H9 (cell line): ENCODE measurements around the gene ACACB. TPM values are rescaled to one million over a fixed set of nuclear protein-coding genes. Genes with fewer than 3 reads are reported as not detected.

ENCODE experiments used
- DNase-seq: peaks from one replicate; pipeline ENCODE4 v3.0.0-alpha.2; 2017
- H2AFZ ChIP-seq: one replicate; pipeline ENCODE4 v1.6.1; 2013; ENCODE audit warnings: mild to moderate bottlenecking, low read length, control low read depth, moderate library complexity
- H2AK5ac ChIP-seq: 2 replicates; pipeline ENCODE4 v1.6.1; 2013; ENCODE audit warnings: low read length, control low read depth, mixed read lengths; ENCODE audit not compliant: insufficient read length
- H2BK120ac ChIP-seq: one replicate; pipeline ENCODE4 v1.6.1; 2013; ENCODE audit warnings: low read depth, mild to moderate bottlenecking, low read length, control low read depth, inconsistent platforms; ENCODE audit not compliant: poor library complexity, severe bottlenecking
- H2BK12ac ChIP-seq: 2 replicates; pipeline ENCODE4 v1.6.1; 2013; ENCODE audit warnings: low read length, control low read depth, mixed read lengths, low read depth; ENCODE audit not compliant: insufficient read length
- H2BK15ac ChIP-seq: 2 replicates; pipeline ENCODE4 v1.6.1; 2013; ENCODE audit warnings: low read depth, low read length, control low read depth
- H2BK20ac ChIP-seq: one replicate; pipeline ENCODE4 v1.6.1; 2013; ENCODE audit warnings: low read depth, mild to moderate bottlenecking, low read length, control low read depth, inconsistent platforms; ENCODE audit not compliant: poor library complexity, severe bottlenecking
- H2BK5ac ChIP-seq: 2 replicates; pipeline ENCODE4 v1.6.1; 2013; ENCODE audit warnings: low read length, control low read depth, mixed read lengths; ENCODE audit not compliant: insufficient read length
- H3K14ac ChIP-seq: 2 replicates; pipeline ENCODE4 v1.6.1; 2013; ENCODE audit warnings: low read length, control low read depth; ENCODE audit not compliant: insufficient read depth
- H3K18ac ChIP-seq: 2 replicates; pipeline ENCODE4 v1.6.1; 2013; ENCODE audit warnings: low read depth, mild to moderate bottlenecking, mixed read lengths, low read length, control low read depth; ENCODE audit not compliant: insufficient read length
- H3K23ac ChIP-seq: 2 replicates; pipeline ENCODE4 v1.6.1; 2013; ENCODE audit warnings: low read length, control low read depth, mixed read lengths, low read depth; ENCODE audit not compliant: insufficient read length
- H3K23me2 ChIP-seq: 2 replicates; pipeline ENCODE4 v1.6.1; 2013; ENCODE audit warnings: low read depth, mild to moderate bottlenecking, mixed read lengths, low read length, control low read depth; ENCODE audit not compliant: insufficient read length, poor library complexity, severe bottlenecking
- H3K27ac ChIP-seq: 2 replicates; pipeline ENCODE4 v1.5.1; 2013; ENCODE audit warnings: low read length, control low read depth, mixed read lengths, low read depth; ENCODE audit not compliant: insufficient read length
- H3K27me3 ChIP-seq: 2 replicates; pipeline ENCODE4 v1.6.1; 2013; ENCODE audit warnings: low read length, control low read depth, inconsistent platforms; ENCODE audit not compliant: insufficient read depth
- H3K4ac ChIP-seq: 2 replicates; pipeline ENCODE4 v1.6.1; 2013; ENCODE audit warnings: low read depth, mild to moderate bottlenecking, control low read depth, inconsistent platforms, low read length, moderate library complexity
- H3K4me1 ChIP-seq: 2 replicates; pipeline ENCODE4 v1.6.1; 2013; ENCODE audit warnings: low read length, control low read depth, inconsistent platforms; ENCODE audit not compliant: insufficient read depth
- H3K4me2 ChIP-seq: 2 replicates; pipeline ENCODE4 v1.6.1; 2013; ENCODE audit warnings: low read length, control low read depth, mixed read lengths; ENCODE audit not compliant: insufficient read length, insufficient read depth
- H3K56ac ChIP-seq: 2 replicates; pipeline ENCODE4 v1.6.1; 2013; ENCODE audit warnings: low read depth, mild to moderate bottlenecking, mixed read lengths, low read length, control low read depth; ENCODE audit not compliant: insufficient read length
- H3K79me1 ChIP-seq: 2 replicates; pipeline ENCODE4 v1.6.1; 2013; ENCODE audit warnings: low read depth, mild to moderate bottlenecking, moderate library complexity, low read length, control low read depth, inconsistent platforms; ENCODE audit not compliant: insufficient read depth, poor library complexity, severe bottlenecking
- H3K79me2 ChIP-seq: 2 replicates; pipeline ENCODE4 v1.6.1; 2013; ENCODE audit warnings: low read length, control low read depth, inconsistent platforms; ENCODE audit not compliant: insufficient read depth
- H3K9ac ChIP-seq: 2 replicates; pipeline ENCODE4 v1.6.1; 2013; ENCODE audit warnings: low read length, control low read depth, mixed read lengths; ENCODE audit not compliant: insufficient read length; ENCODE audit errors: extremely low read depth
- H3K9me3 ChIP-seq: one replicate; pipeline ENCODE4 v1.6.1; 2013; ENCODE audit warnings: low read depth, low read length, inconsistent platforms; ENCODE audit not compliant: control insufficient read depth
- H3T11ph ChIP-seq: one replicate; pipeline ENCODE4 v1.6.1; 2013; ENCODE audit warnings: mild to moderate bottlenecking, low read length, control low read depth, inconsistent platforms
- H4K20me1 ChIP-seq: one replicate; pipeline ENCODE4 v1.6.1; 2013; ENCODE audit not compliant: control insufficient read depth, insufficient read length, insufficient read depth
- H4K5ac ChIP-seq: 2 replicates; pipeline ENCODE4 v1.6.1; 2013; ENCODE audit warnings: low read depth, mild to moderate bottlenecking, mixed read lengths, low read length, control low read depth; ENCODE audit not compliant: insufficient read length
- H4K8ac ChIP-seq: replicated peaks from 2 replicates; pipeline ENCODE4 v1.6.1; 2013; ENCODE audit warnings: low read length, control low read depth, mixed read lengths, low read depth; ENCODE audit not compliant: insufficient read length
- H4K91ac ChIP-seq: 2 replicates; pipeline ENCODE4 v1.6.1; 2013; ENCODE audit warnings: low read depth, mild to moderate bottlenecking, moderate library complexity, mixed read lengths, low read length, control low read depth; ENCODE audit not compliant: insufficient read length
- H3K27ac Mint-ChIP-seq, 3 experiments: 2 replicates in 2 of 3; 3 replicates in 1 of 3; pipeline ENCODE4 v1.8.0; 2020 to 2021; ENCODE audit warnings: mixed read lengths in 3 of 3, mild to moderate bottlenecking in 1 of 3, moderate library complexity in 1 of 3
- H3K27me3 Mint-ChIP-seq: 2 replicates; pipeline ENCODE4 v1.8.0; 2021; ENCODE audit warnings: low read depth, mild to moderate bottlenecking, moderate library complexity, mixed read lengths
- H3K36me3 Mint-ChIP-seq, 3 experiments: 2 replicates in 2 of 3; 3 replicates in 1 of 3; pipeline ENCODE4 v1.8.0; 2020 to 2021; ENCODE audit warnings: low read depth in 3 of 3, mixed read lengths in 3 of 3; ENCODE audit not compliant: insufficient read depth in 1 of 3
- H3K4me1 Mint-ChIP-seq, 2 experiments: 2 replicates each; pipeline ENCODE4 v1.8.0; 2020; ENCODE audit warnings: mixed read lengths in 2 of 2
- H3K4me3 Mint-ChIP-seq, 2 experiments: 2 replicates in 1 of 2; 3 replicates in 1 of 2; pipeline ENCODE4 v1.8.0; 2020 to 2021; ENCODE audit warnings: mild to moderate bottlenecking in 2 of 2, mixed read lengths in 2 of 2, moderate library complexity in 1 of 2
- H3K9me3 Mint-ChIP-seq, 2 experiments: 2 replicates in 1 of 2; 3 replicates in 1 of 2; pipeline ENCODE4 v1.8.0; 2020; ENCODE audit warnings: mild to moderate bottlenecking in 2 of 2, mixed read lengths in 2 of 2, moderate library complexity in 1 of 2
- CTCF ChIP-seq: fragments of 200-600 bp; sonication (generic); conservative IDR thresholded peaks from 3 replicates; pipeline ENCODE4 v1.8.0; 2021; ENCODE audit warnings: antibody characterized with exemption, mild to moderate bottlenecking
- WGBS: extraction: QIAGEN DNeasy Blood & Tissue Kit; methylation state at CpG from one replicate; pipeline ENCODE4 v1.1.7; 2013; ENCODE audit warnings: missing lambda C conversion rate, low lambda C conversion rate, mixed read lengths; ENCODE audit not compliant: insufficient read length; ENCODE audit errors: extremely low coverage; 5-methylcytosine and 5-hydroxymethylcytosine counted together
- total RNA-seq: library from RNA; stranded (reverse); gene quantifications from 2 replicates; pipeline ENCODE4 v1.2.1, GENCODE V29; 2021

ACACB gene
- total RNA-seq, 1 experiment from 2014 or later, result 14.2 TPM

- H4K8ac ChIP-seq, result no peak overlapping the region
- H3K4me3 Mint-ChIP-seq, result no peak overlapping the region
- H3K18ac ChIP-seq, result no peak overlapping the region
- no peak overlapping the region for H4K5ac ChIP-seq
- no peak overlapping the region for H3K27ac ChIP-seq
- H3K79me2 ChIP-seq, result no peaks in the 10 kb centered on the region
- H2BK12ac ChIP-seq, result no peak overlapping the region
- H4K20me1 ChIP-seq, result no peaks in the 10 kb centered on the region
- peak overlapping the region in 1 of 3 experiments; percentile 70; a peak in 1 of 7 replicates for H3K27ac Mint-ChIP-seq
- H3K23me2 ChIP-seq, result peaks cover 3% of the 10 kb centered on the region
- H3K4ac ChIP-seq, result no peak overlapping the region
- no CpG with 5 or more reads among the region's 3 CpGs for WGBS
- H3K9me3 ChIP-seq, result no peaks in the 10 kb centered on the region
- H2BK20ac ChIP-seq, result no peak overlapping the region
- no peak overlapping the region for H3K4me2 ChIP-seq
- no peak for TF ChIP-seq CTCF
- DNase-seq, result no peak
- no peak overlapping the region for H4K91ac ChIP-seq
- peaks cover 4% of the 10 kb centered on the region; the same call in 1 of the 2 replicates for H3K4me1 ChIP-seq
- H2BK120ac ChIP-seq, result no peak overlapping the region
- no peaks in the 10 kb centered on the region for H3K36me3 Mint-ChIP-seq
- H3K79me1 ChIP-seq, result no peaks in the 10 kb centered on the region
- no peak overlapping the region for H3K56ac ChIP-seq
- no peak overlapping the region for H2AK5ac ChIP-seq
- H3K9ac ChIP-seq, result no peak overlapping the region
- no peak overlapping the region for H3K14ac ChIP-seq
- H3K23ac ChIP-seq, result no peak overlapping the region
- no peak overlapping the region for H2BK15ac ChIP-seq
- H3K27me3 Mint-ChIP-seq, result peaks cover 5% of the 10 kb centered on the region
- H3K4me1 Mint-ChIP-seq, result peaks cover 8 to 29% of the 10 kb centered on the region in 2 experiments
- no peak overlapping the region for H2BK5ac ChIP-seq
- no peaks in the 10 kb centered on the region for H3K9me3 Mint-ChIP-seq
- H2AFZ ChIP-seq, result no peak overlapping the region
- H3T11ph ChIP-seq, result no peak overlapping the region
- no peaks in the 10 kb centered on the region for H3K27me3 ChIP-seq
Observed at GRCh38 chr12:109293106-109293505, 176.7 kb downstream of the ACACB start.
